CD4-positive, alpha-beta T cell treated with Interleukin-4 for 1 hour (primary cell): ENCODE results near the gene SCFD1.
"Not testable (repeated sequence)": the region's sequence is repeated elsewhere in the genome, so short reads cannot be mapped to it uniquely, and the experiment has no call there.

Source experiments
- DNase-seq, 2 donors: peaks; one replicate each; pipeline ENCODE4 v3.0.0-alpha.2; 2020 to 2022

The SCFD1 gene

DNA sequence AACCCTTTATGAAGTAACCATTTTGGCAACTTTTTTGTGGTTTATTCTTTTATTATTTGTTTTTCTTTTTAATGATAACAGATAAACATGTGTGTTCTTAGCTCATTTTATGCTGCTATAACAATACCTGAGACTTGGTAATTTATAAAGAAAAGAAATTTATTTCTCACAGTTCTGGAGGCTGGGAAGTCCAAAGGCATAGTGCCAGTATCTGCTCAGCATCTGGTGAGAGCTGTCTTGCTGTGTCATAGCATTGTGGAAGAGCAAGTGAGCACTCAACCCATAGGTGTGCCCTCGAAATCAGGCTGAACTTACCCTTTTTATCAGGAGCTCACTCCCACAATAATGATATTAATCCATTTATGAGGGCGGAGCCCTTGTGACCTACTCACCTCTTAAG is 8.0 kb upstream of the SCFD1 start:
- DNase-seq: no peak

- peak in 1 of 2 donors; percentile 9 for DNase-seq
Observed at GRCh38 chr14:30620178-30620577, 1.9 kb upstream of the SCFD1 start.

- peak; percentile 7 to 12 for DNase-seq
Observed at GRCh38 chr14:30621354-30621939, 672 bp upstream of the SCFD1 start.

GRCh38 chr14:30623412-30624131 is 1.5 kb downstream of the SCFD1 start:
- no peak for DNase-seq

- DNase-seq: no peak
Observed at GRCh38 chr14:30624132-30624423, 2.0 kb downstream of the SCFD1 start.

GRCh38 chr14:30625533-30625932 is 3.4 kb downstream of the SCFD1 start:
- no peak for DNase-seq

- not testable (repeated sequence) for DNase-seq
Observed at GRCh38 chr14:30629432-30629831, 7.3 kb downstream of the SCFD1 start.

- no peak for DNase-seq
Observed at GRCh38 chr14:30630248-30630647, 8.1 kb downstream of the SCFD1 start.

- no peak for DNase-seq
Observed at GRCh38 chr14:30632730-30633129, 10.6 kb downstream of the SCFD1 start.

GRCh38 chr14:30638926-30639325 is 16.8 kb downstream of the SCFD1 start:
- no peak for DNase-seq

DNA sequence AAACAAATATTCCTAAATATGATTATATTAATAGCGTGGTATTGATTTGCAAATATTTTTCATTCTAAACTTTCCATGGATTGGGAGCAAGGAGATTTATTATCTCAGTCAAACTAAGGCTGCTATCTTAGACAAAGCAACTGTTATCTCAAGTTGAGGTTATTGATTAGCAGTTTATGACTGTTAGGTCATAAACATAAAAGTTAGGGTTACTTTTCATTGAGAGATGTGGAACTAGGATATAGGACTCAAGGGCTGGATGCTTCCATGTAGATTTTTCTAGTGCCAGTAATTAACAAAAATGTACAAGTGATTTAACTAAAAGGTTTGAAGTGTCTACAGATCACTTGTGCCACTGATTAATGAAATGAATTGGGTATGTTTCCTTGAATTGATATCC is 19.1 kb downstream of the SCFD1 start:
- DNase-seq: no peak

DNA sequence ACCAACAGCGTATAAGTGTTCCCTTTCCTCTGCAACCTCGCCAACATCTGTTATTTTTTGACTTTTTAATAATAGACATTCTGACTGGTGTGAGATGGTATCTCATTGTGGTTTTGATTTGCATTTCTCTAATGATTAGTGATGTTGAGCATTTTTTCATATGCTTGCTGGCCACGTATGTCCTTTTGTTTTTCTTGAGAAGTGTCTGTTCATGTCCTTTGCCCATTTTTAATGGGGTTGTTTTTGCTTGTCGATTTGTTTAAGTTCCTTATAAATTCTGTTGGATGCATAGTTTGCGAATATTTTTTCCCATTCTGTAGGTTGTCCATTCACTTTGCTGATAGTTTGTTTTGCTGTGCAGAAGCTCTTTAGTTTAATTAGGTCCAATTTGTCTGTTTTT is 22.3 kb downstream of the SCFD1 start:
- DNase-seq: not testable (repeated sequence)

- no peak for DNase-seq
Observed at GRCh38 chr14:30645600-30645999, 23.5 kb downstream of the SCFD1 start.

- no peak for DNase-seq
Observed at GRCh38 chr14:30648471-30648870, 26.4 kb downstream of the SCFD1 start.

- no peak for DNase-seq
Observed at GRCh38 chr14:30651937-30652336, 29.8 kb downstream of the SCFD1 start.

- no peak for DNase-seq
Observed at GRCh38 chr14:30655124-30655523, 33.0 kb downstream of the SCFD1 start.

GRCh38 chr14:30655658-30656057 is 33.5 kb downstream of the SCFD1 start:
- no peak for DNase-seq

GRCh38 chr14:30656190-30656632 is 34.1 kb downstream of the SCFD1 start:
- peak; percentile 15 to 49 for DNase-seq

- no peak for DNase-seq
Observed at GRCh38 chr14:30657050-30657449, 34.9 kb downstream of the SCFD1 start.

- peak in 1 of 2 donors; percentile 25 for DNase-seq
Observed at GRCh38 chr14:30657606-30658163, 35.6 kb downstream of the SCFD1 start.

- no peak for DNase-seq
Observed at GRCh38 chr14:30658645-30659044, 36.5 kb downstream of the SCFD1 start.

DNA sequence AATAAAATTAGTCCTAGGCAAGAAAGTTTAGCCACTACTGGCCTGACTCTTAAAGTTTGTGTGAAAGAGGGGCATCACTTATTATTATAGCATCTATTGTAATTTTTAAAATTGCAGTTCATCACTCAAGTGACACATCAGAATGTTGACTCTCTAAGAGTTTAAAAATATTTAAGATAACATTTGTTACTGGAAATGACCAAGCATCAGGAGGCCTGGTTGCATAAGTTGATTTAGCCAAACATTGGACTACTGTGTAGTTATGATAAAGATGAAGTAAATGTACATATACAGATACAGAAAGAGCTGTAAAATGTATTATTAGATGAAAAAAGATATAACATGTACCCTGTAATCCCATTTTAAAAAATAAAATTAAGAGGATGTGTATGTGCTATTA is 47.5 kb downstream of the SCFD1 start:
- no peak for DNase-seq

DNA sequence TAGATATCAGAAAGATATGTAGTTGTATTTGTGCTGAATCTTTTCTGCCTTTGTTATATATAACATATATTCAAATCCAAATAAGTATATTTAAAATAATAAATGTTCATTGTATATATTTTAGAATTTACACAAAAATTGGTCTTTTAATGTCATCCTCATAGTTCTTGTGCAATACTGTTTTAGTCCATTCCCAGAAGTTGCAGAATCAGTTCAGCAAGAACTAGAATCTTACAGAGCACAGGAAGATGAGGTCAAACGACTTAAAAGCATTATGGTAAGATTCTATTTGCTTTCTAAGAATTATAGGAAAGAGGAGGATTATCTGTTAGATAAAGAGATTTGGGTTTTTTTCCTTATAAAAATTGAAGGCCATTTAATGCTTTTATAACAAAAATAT is 51.0 kb downstream of the SCFD1 start:
- DNase-seq: no peak

- no peak for DNase-seq
Observed at GRCh38 chr14:30678926-30679431, 56.9 kb downstream of the SCFD1 start.
